Cardiac fibroblast (primary cell): Measurements from ENCODE around the gene NAV1.

Source experiments
- DNase-seq, 2 donors: peaks; one replicate each; pipeline versions ENCODE4 v3.0.0 to v3.0.0-alpha.2; 2010; ENCODE audit warnings: low read depth in 2 of 2
- H3K4me3 ChIP-seq, 2 donors: replicated peaks in 1 of 2; 1 replicate in 1 of 2; 2 replicates in 1 of 2; pipeline ENCODE4 v1.5.1; 2011; ENCODE audit warnings: low read depth in 2 of 2, low read length in 2 of 2, mild to moderate bottlenecking in 2 of 2, moderate library complexity in 1 of 2
- TF ChIP-seq, protein P1 (sequence below): IDR thresholded peaks from one replicate; pipeline ENCODE4 v1.5.1; 2011; ENCODE audit warnings: low read depth, mild to moderate bottlenecking, low read length, inconsistent platforms

The NAV1 gene

DNA sequence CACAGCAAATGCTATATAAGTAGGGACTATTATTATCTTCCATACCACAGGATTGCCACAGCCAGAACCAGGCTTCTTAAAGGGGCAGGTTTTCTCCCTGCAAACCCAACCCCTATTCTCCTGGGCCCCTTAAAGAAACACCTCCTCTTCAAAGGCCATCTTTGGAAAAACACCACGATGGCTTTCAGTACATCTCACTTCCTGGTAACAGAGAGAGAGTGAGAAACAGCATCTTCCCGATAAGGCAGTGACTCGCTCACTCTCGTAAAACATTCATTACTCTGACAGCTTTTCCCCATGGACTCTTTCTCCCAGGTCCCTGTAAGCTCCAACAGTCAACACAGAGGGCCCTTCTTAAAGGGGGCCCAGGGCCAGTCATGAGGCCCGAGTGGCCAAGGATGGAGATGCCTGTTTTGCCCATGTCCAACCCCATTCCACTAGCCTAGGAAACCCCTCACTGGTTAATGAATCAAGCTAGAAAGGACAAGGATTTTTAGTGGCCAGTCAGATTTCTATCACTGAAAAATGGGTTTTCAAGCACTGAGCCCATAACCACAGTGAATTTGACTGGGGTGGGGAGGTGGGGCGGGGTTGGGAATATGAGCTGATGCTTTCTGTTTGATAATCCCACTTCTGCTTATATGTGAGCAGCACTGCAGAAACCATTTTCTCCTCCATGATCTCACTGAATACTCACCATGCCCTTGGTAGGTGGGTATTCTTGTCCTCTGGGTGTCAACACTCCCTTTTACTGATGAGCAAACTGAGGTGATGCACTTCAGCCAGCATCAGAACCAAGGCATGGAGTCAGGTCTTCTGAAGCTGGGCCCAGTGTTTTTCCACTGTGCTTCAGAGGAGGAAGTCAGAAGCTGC lies 3.6 kb upstream of the NAV1 start:
- no peak overlapping the region for H3K4me3 ChIP-seq
- TF ChIP-seq, protein P1, sequence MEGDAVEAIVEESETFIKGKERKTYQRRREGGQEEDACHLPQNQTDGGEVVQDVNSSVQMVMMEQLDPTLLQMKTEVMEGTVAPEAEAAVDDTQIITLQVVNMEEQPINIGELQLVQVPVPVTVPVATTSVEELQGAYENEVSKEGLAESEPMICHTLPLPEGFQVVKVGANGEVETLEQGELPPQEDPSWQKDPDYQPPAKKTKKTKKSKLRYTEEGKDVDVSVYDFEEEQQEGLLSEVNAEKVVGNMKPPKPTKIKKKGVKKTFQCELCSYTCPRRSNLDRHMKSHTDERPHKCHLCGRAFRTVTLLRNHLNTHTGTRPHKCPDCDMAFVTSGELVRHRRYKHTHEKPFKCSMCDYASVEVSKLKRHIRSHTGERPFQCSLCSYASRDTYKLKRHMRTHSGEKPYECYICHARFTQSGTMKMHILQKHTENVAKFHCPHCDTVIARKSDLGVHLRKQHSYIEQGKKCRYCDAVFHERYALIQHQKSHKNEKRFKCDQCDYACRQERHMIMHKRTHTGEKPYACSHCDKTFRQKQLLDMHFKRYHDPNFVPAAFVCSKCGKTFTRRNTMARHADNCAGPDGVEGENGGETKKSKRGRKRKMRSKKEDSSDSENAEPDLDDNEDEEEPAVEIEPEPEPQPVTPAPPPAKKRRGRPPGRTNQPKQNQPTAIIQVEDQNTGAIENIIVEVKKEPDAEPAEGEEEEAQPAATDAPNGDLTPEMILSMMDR = no peak
- peak; percentile 53 to 63 for DNase-seq

DNA sequence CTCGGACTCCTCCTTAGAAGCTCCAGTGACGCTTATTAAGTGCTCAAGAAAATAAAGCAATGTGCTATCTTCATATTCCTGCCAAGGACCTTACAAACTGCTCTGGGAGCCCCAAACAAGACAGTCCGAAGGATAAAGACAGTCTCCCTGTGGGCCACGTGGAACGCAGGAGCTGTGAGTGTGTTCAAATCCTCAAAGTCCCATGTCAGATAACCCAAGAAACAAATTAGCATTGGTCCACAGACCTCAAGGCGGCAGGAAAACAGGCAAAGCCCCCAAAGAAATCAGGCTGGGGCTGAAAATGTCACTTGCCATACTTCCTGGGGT lies 3.0 kb upstream of the NAV1 start:
- TF ChIP-seq, protein P1 = no peak
- H3K4me3 ChIP-seq = no peak overlapping the region
- no peak for DNase-seq

DNA sequence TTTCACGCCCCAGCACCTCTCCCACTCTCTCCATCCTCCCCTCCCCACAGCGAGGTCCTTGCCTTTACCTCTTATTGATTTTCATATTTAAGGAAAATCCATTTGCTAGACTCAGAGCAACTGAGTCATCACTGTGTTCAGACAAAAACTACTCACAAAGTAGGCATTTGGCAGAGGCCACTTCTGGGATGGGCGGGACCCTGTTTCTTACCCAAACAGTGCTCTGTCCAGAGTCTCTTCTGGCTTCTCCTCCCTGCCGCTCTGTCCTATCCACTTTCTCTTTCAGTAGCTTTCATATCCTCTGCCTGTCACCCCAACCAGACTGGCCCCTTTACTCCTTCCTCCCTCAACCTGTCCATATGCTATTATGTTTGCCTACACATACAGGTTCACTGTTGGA lies 2.4 kb upstream of the NAV1 start:
- peak overlapping the region in 1 of 2 donors; percentile 37 for H3K4me3 ChIP-seq
- peak; percentile 79 to 92 for DNase-seq
- TF ChIP-seq, protein P1 = no peak

DNA sequence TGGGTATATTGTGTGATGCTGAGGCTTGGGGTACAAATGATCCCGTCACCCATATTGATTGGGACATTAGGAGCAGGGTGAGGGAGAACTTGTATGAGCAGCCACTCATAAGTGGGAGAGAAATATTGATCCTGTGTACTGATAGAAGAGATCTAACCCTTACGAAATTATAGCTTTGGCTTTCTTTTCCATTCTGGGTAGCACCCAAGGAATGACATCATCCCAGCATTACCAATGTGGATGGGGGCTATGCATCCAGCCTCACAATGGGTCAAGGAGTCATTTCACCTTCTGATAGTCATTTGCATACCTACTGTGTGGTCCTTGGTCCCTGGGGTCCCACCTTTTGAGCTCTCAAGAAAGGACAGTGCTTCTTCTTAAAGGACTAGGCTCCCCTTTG lies 1.9 kb upstream of the NAV1 start:
- peak overlapping the region in 1 of 2 donors; percentile 37 for H3K4me3 ChIP-seq
- DNase-seq = peak in 1 of 2 donors; percentile 49

DNA sequence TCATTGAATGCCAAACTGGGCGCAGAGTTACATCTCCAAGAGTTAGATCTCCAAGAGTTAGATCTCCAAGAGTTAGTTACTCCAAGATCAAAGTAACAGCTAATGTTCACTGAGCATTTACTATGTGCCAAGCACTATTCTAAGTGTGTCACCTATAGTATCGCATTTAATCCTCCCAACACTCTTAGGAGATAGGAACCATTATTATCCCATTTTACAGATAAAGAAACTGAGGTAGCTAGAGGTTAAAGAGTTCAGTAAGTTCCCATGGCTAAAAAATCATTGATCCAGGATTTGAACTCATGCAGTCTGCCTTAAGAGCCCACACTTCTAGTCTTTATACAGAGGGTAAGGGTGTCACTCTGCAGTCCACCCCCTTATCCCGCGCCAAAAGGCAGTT lies 1.5 kb upstream of the NAV1 start:
- DNase-seq = no peak
- H3K4me3 ChIP-seq = no peak overlapping the region
- TF ChIP-seq, protein P1 = no peak

More for the DNA sequence above, 1.9 kb upstream of the NAV1 start:
- TF ChIP-seq, protein P1 = no peak

DNA sequence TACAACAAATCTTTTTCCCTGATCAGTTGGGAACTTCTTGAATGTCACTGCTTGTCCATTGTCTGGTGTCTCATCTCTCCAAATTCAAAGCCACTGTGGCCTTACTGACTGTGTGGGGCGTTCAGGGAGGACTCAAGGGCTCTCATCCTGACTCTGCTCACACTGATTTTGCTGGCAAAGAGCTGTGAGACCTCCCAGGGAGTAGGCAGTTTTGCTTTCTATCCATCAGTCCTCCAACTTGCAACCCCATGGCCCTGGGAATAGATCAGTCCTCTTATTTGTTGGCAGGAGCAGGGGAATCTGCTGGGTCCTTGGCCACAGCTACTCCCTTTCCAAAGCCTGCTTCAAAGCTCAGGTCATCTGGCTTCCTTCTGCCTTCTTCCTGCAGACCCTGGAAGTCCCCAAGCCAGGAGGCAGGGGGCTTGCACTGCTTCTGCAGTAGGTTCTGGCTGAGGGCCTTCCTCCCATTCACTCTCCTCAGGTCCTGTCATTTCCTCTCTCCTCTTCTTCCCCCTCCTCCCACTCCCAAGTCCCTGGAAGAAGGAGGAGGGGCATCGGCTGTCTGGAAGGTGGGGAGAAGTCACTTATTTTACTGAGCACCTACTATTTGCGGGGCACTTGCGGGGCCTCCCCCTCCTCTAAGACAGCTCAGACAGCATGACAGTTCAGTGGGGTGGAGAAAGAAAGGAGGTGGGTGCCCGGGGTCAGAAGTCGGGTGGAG lies 876 bp upstream of the NAV1 start:
- H3K4me3 ChIP-seq = peak overlapping the region; percentile 71 to 77
- TF ChIP-seq, protein P1 = no peak

More for the DNA sequence above, 876 bp upstream of the NAV1 start:
- DNase-seq = no peak
